H1 (cell line): Measurements from ENCODE around the gene VN1R2. TPM values are rescaled to one million over a fixed set of nuclear protein-coding genes. Genes with fewer than 3 reads are reported as not detected.
"Not testable (repeated sequence)": the region's sequence is repeated elsewhere in the genome, so short reads cannot be mapped to it uniquely, and the experiment has no call there.

ENCODE experiments used
- CTCF ChIA-PET: fragments of 300-600 bp; sonication (Branson Sonifier 250); formaldehyde crosslinking; loops from one replicate; lab custom pipeline; 2021; ENCODE audit not compliant: partially characterized antibody; lab: Charles Lee
- POLR2A ChIA-PET: fragments of 300-600 bp; sonication (Branson Sonifier 250); formaldehyde crosslinking; loops from one replicate; lab custom pipeline; 2021; ENCODE audit warnings: inconsistent platforms; ENCODE audit not compliant: partially characterized antibody; lab: Charles Lee
- DNase-seq, 2 experiments: peaks; one replicate each; pipeline versions ENCODE4 v3.0.0 to v3.0.0-alpha.2; 2010 to 2022; ENCODE audit warnings: low spot score in 2 of 2, low read depth in 1 of 2, mixed read lengths in 1 of 2
- FAIRE-seq: peaks from 2 replicates; lab custom pipeline; 2011; peaks lifted over from hg19 to GRCh38; lab: Jason Lieb, UNC
- H2AFZ ChIP-seq: 2 replicates; pipeline ENCODE4 v1.8.1; 2012; ENCODE audit warnings: low read length, inconsistent platforms
- H2AK5ac ChIP-seq: 2 replicates; pipeline ENCODE4 v1.6.1; 2013; ENCODE audit warnings: low read depth, low read length
- H2BK120ac ChIP-seq: replicated peaks from 2 replicates; pipeline ENCODE3; 2013; ENCODE audit warnings: low read depth, low read length, inconsistent platforms
- H2BK12ac ChIP-seq: 2 replicates; pipeline ENCODE4 v1.6.1; 2013; ENCODE audit warnings: low read depth, low read length
- H2BK15ac ChIP-seq: 2 replicates; pipeline ENCODE4 v1.6.1; 2013; ENCODE audit warnings: low read length
- H2BK20ac ChIP-seq: 2 replicates; pipeline ENCODE4 v1.6.1; 2013; ENCODE audit warnings: low read length
- H2BK5ac ChIP-seq: 2 replicates; pipeline ENCODE4 v1.6.1; 2013; ENCODE audit warnings: low read depth, low read length
- H3K14ac ChIP-seq: 2 replicates; pipeline ENCODE4 v1.6.1; 2013; ENCODE audit warnings: inconsistent platforms; ENCODE audit not compliant: insufficient read length
- H3K18ac ChIP-seq: 2 replicates; pipeline ENCODE4 v1.6.1; 2013; ENCODE audit warnings: low read length; ENCODE audit errors: extremely low read depth
- H3K23ac ChIP-seq: 2 replicates; pipeline ENCODE4 v1.6.1; 2013; ENCODE audit warnings: inconsistent platforms; ENCODE audit not compliant: insufficient read length
- H3K23me2 ChIP-seq: 2 replicates; pipeline ENCODE4 v1.6.1; 2013; ENCODE audit warnings: low read depth, low read length
- H3K27ac ChIP-seq: 2 replicates; pipeline ENCODE4 v1.6.1; 2011; ENCODE audit warnings: low read depth, low read length, inconsistent platforms
- H3K27me3 ChIP-seq, 4 experiments: replicated peaks in 1 of 4; 1 replicate in 1 of 4; 2 replicates in 3 of 4; pipeline versions ENCODE4 v1.6.1 to v1.8.1; 2011 to 2013; ENCODE audit warnings: low read length in 3 of 4, mild to moderate bottlenecking in 3 of 4, inconsistent platforms in 2 of 4, mixed read lengths in 2 of 4, moderate library complexity in 1 of 4; ENCODE audit not compliant: control insufficient read depth in 3 of 4, insufficient read depth in 3 of 4; ENCODE audit errors: extremely low read depth in 1 of 4
- H3K36me3 ChIP-seq, 4 experiments: 2 replicates each; pipeline versions ENCODE4 v1.6.1 to v1.8.1; 2011 to 2013; ENCODE audit warnings: mild to moderate bottlenecking in 4 of 4, low read length in 3 of 4, moderate library complexity in 2 of 4, control low read depth in 1 of 4, inconsistent platforms in 1 of 4; ENCODE audit not compliant: insufficient read depth in 4 of 4, control insufficient read depth in 2 of 4
- H3K4ac ChIP-seq: replicated peaks from 2 replicates; pipeline ENCODE3; 2013; ENCODE audit warnings: low read length, low read depth, mixed read lengths, inconsistent platforms; ENCODE audit not compliant: insufficient read length
- H3K4me1 ChIP-seq, 4 experiments: replicated peaks in 1 of 4; 1 replicate in 1 of 4; 2 replicates in 3 of 4; pipeline versions ENCODE4 v1.6.1 to v1.8.1; 2011 to 2013; ENCODE audit warnings: low read length in 3 of 4, inconsistent platforms in 2 of 4, mixed read lengths in 1 of 4; ENCODE audit not compliant: insufficient read depth in 4 of 4, control insufficient read depth in 3 of 4
- H3K4me2 ChIP-seq, 2 experiments: 2 replicates each; pipeline versions ENCODE4 v1.6.1 to v1.8.1; 2011 to 2013; ENCODE audit warnings: low read depth in 2 of 2, low read length in 2 of 2, control low read depth in 1 of 2, inconsistent platforms in 1 of 2, mild to moderate bottlenecking in 1 of 2; ENCODE audit not compliant: insufficient read depth in 1 of 2
- H3K4me3 ChIP-seq, 4 experiments: fragments of 200-600, 300-600 bp in 1 of 4; sonication (generic), shearing (Covaris generic), sonication (Bioruptor Twin) in 1 of 4; 2 replicates each; pipeline versions ENCODE4 v1.5.1 to v1.8.1; 2011 to 2016; ENCODE audit warnings: low read length in 4 of 4, low read depth in 3 of 4, control low read depth in 2 of 4, inconsistent platforms in 2 of 4, mild to moderate bottlenecking in 2 of 4, mixed read lengths in 1 of 4, moderate library complexity in 1 of 4; ENCODE audit not compliant: insufficient read depth in 2 of 4; ENCODE audit errors: extremely low read depth in 1 of 4
- H3K56ac ChIP-seq: replicated peaks from 2 replicates; pipeline ENCODE3; 2013; ENCODE audit warnings: low read depth, mild to moderate bottlenecking, mixed read lengths, low read length, inconsistent platforms; ENCODE audit not compliant: insufficient read length
- H3K79me1 ChIP-seq: 2 replicates; pipeline ENCODE4 v1.6.1; 2013; ENCODE audit warnings: low read depth, low read length, control low read depth
- H3K79me2 ChIP-seq, 2 experiments: 2 replicates each; pipeline versions ENCODE4 v1.6.1 to v1.8.1; 2012 to 2013; ENCODE audit warnings: low read length in 2 of 2, mild to moderate bottlenecking in 2 of 2, inconsistent platforms in 1 of 2; ENCODE audit not compliant: insufficient read depth in 2 of 2, control insufficient read depth in 1 of 2
- H3K9ac ChIP-seq, 4 experiments: replicated peaks in 1 of 4; 1 replicate in 1 of 4; 2 replicates in 3 of 4; pipeline versions ENCODE4 v1.6.1 to v1.8.1; 2011 to 2013; ENCODE audit warnings: low read depth in 3 of 4, low read length in 3 of 4, control low read depth in 2 of 4, mild to moderate bottlenecking in 2 of 4, moderate library complexity in 2 of 4, inconsistent platforms in 1 of 4; ENCODE audit errors: extremely low read depth in 1 of 4
- H3K9me3 ChIP-seq, 2 experiments: 2 replicates each; pipeline versions ENCODE4 v1.6.1 to v1.8.1; 2012 to 2013; ENCODE audit warnings: mild to moderate bottlenecking in 2 of 2, moderate library complexity in 2 of 2, control low read depth in 1 of 2, inconsistent platforms in 1 of 2, low read depth in 1 of 2, low read length in 1 of 2, mixed read lengths in 1 of 2; ENCODE audit not compliant: insufficient read depth in 2 of 2
- H4K20me1 ChIP-seq, 2 experiments: replicated peaks in 1 of 2; 2 replicates each; pipeline versions ENCODE3 to v1.8.1; 2011 to 2013; ENCODE audit warnings: inconsistent platforms in 2 of 2, low read length in 2 of 2, mild to moderate bottlenecking in 1 of 2; ENCODE audit not compliant: insufficient read depth in 2 of 2, control insufficient read depth in 1 of 2
- H4K5ac ChIP-seq: 2 replicates; pipeline ENCODE4 v1.6.1; 2013; ENCODE audit warnings: low read length, low read depth, mixed read lengths, inconsistent platforms; ENCODE audit not compliant: insufficient read length
- H4K8ac ChIP-seq: 2 replicates; pipeline ENCODE4 v1.8.0; 2013; ENCODE audit warnings: mild to moderate bottlenecking, moderate library complexity, low read length, inconsistent platforms; ENCODE audit not compliant: insufficient read depth; ENCODE audit errors: extremely low read depth
- H4K91ac ChIP-seq: replicated peaks from 2 replicates; pipeline ENCODE3; 2013; ENCODE audit warnings: low read length, mixed read lengths, inconsistent platforms; ENCODE audit not compliant: insufficient read length
- RAD21 ChIP-seq, 2 experiments: IDR thresholded peaks in 1 of 2; conservative IDR thresholded peaks in 1 of 2; 2 replicates each; pipeline ENCODE4 v1.6.1; 2011; ENCODE audit warnings: low read depth in 2 of 2, low read length in 2 of 2, improper control_type of control experiment in 1 of 2, inconsistent platforms in 1 of 2, mild to moderate bottlenecking in 1 of 2, moderate library complexity in 1 of 2
- WGBS, 2 experiments: shearing (Covaris generic) in 1 of 2; methylation state at CpG; one replicate each; pipeline versions ENCODE4 v1.1.6 to v1.1.7; 2013 to 2015; ENCODE audit warnings: low lambda C conversion rate in 2 of 2, mixed read lengths in 2 of 2, inconsistent platforms in 1 of 2, low coverage in 1 of 2, missing lambda C conversion rate in 1 of 2; ENCODE audit not compliant: insufficient replicate concordance in 2 of 2, insufficient coverage in 1 of 2, insufficient read length in 1 of 2; ENCODE audit errors: extremely low coverage in 1 of 2, missing lambda C conversion rate in 1 of 2; 5-methylcytosine and 5-hydroxymethylcytosine counted together
- long read RNA-seq, 2 experiments: library from RNA in 1 of 2; library from capped mRNA in 1 of 2; stranded (forward); transcript quantifications; one replicate each; pipeline ENCODE4 v2.0.0, GENCODE V29; 2021; ENCODE audit warnings: inconsistent platforms in 1 of 2
- polyA minus RNA-seq, 3 experiments: library from RNA; depleted of rRNA, polyadenylated mRNA; stranded (reverse); fragments of >200 nt; gene quantifications; 1 replicate in 2 of 3; 2 replicates in 1 of 3; pipeline ENCODE4 v1.2.3, GENCODE V29; 2011
- polyA plus RNA-seq, 7 experiments: library from polyadenylated mRNA; depleted of rRNA in 3 of 7; stranded (reverse) in 5 of 7; unstranded in 2 of 7; fragments of >200 nt in 5 of 7; fragments of 200-250 nt in 2 of 7; gene quantifications; 1 replicate in 5 of 7; 2 replicates in 1 of 7; 4 replicates in 1 of 7; pipeline versions ENCODE4 v1.2.1 to v1.2.3, GENCODE V29; 2011 to 2013; ENCODE audit warnings: missing spikeins in 2 of 7, mixed read lengths in 2 of 7
- total RNA-seq: library from RNA; stranded (reverse); fragmentation: NEBNext Ultra II Directional; extraction: Animal tissue kit (Norgen Biotek cat#: 25700); gene quantifications from 2 replicates; pipeline ENCODE4 v1.2.1, GENCODE V29; 2021
- TF ChIP-seq, protein P1 (sequence below), 3 experiments: IDR thresholded peaks; 1 replicate in 2 of 3; 2 replicates in 1 of 3; pipeline versions ENCODE4 v1.5.1 to v1.6.1; 2011; ENCODE audit warnings: low read length in 3 of 3, mild to moderate bottlenecking in 3 of 3, inconsistent platforms in 2 of 3, low read depth in 1 of 3, moderate library complexity in 1 of 3; ENCODE audit not compliant: insufficient read depth in 1 of 3; ENCODE audit errors: control extremely low read depth in 1 of 3

Gene VN1R2, protein sequence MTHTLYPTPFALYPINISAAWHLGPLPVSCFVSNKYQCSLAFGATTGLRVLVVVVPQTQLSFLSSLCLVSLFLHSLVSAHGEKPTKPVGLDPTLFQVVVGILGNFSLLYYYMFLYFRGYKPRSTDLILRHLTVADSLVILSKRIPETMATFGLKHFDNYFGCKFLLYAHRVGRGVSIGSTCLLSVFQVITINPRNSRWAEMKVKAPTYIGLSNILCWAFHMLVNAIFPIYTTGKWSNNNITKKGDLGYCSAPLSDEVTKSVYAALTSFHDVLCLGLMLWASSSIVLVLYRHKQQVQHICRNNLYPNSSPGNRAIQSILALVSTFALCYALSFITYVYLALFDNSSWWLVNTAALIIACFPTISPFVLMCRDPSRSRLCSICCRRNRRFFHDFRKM
- total RNA-seq (not detected in 2 replicates), polyA plus RNA-seq (2011; rRNA removed) (0.06 TPM in 1 of 2 replicates, not detected in the other), polyA minus RNA-seq (2011; rRNA and poly(A)+ RNA removed) (0.51 TPM in 1 of 2 replicates, not detected in the other)
- not detected for polyA plus RNA-seq (2011; cell fraction: cytosol; rRNA removed)
- polyA plus RNA-seq (2011; cell fraction: nucleus; rRNA removed), result not detected
- not detected in 4 replicates for polyA plus RNA-seq (2012, experiment 1 of 2)
- not detected for polyA plus RNA-seq (2012, experiment 2 of 2)
- not detected for polyA plus RNA-seq (2013, experiment 1 of 2)
- polyA plus RNA-seq (2013, experiment 2 of 2), result not detected
- polyA minus RNA-seq (2011; cell fraction: cytosol; rRNA and poly(A)+ RNA removed), result not detected
- 1.3 TPM for polyA minus RNA-seq (2011; cell fraction: nucleus; rRNA and poly(A)+ RNA removed)
- long read RNA-seq, experiment 1, result 0 reads
- long read RNA-seq, experiment 2, result 0 reads

DNA sequence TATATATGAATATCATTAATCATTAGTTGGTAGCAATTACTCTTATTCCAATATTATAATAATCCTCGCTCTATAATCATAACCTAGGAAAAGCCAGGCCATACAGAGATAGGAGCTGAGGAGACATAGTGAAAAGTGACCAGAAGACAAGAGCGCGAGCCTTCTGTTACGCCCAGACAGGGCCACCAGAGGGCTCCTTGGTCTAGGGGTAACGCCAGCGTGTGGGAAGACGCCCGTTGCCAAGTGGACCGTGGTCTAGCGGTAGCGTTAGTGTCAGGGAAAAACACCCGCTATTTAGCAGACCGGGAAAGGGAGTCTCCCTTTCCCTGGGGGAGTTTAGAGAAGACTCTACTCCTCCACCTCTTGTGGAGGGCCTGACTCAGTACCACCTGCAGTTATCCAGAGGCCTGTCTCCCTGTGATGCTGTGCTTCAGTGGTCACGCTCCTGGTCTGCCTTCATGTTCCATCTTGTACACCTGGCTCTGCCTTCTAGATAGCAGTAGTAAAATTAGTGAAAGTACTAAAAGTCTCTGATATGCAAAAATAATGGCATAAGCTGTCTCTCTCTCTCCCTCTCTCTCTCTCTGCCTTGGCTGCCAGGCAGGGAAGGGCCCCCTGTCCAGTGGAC, at the start of gene VN1R2:
Gene VN1R2 (plus strand): TSS at position 578 of the 628 bp plus-strand sequence. CDS start 84 bp downstream, outside the sequence.
- peaks cover 14 to 17% of the 10 kb centered on the region in 2 experiments for H3K9me3 ChIP-seq
- H3K4me3 ChIP-seq, H4K8ac ChIP-seq, H2BK12ac ChIP-seq, H4K20me1 ChIP-seq, H3K27me3 ChIP-seq, FAIRE-seq, H3K36me3 ChIP-seq, H2AK5ac ChIP-seq, H4K5ac ChIP-seq, H3K56ac ChIP-seq, H3K14ac ChIP-seq, H3K79me2 ChIP-seq, H2BK5ac ChIP-seq, H3K27ac ChIP-seq, H2BK15ac ChIP-seq, H3K4ac ChIP-seq, H2BK120ac ChIP-seq, H2BK20ac ChIP-seq, H2AFZ ChIP-seq, H3K4me1 ChIP-seq, H3K4me2 ChIP-seq, H3K9ac ChIP-seq, H3K23me2 ChIP-seq, H3K18ac ChIP-seq, H3K23ac ChIP-seq, H4K91ac ChIP-seq, H3K79me1 ChIP-seq: not testable (repeated sequence)
- peak in 1 of 2 experiments; percentile 58 for DNase-seq
- POLR2A ChIA-PET, result interaction anchor here (0.8 kb wide), 1 partner anchor 21 kb away, joined by 4 read pairs; no protein-coding TSS in a partner anchor
- TF ChIP-seq RAD21 (IDR thresholded peaks at IDR 0.05 in 1 of 2, conservative IDR thresholded peaks at IDR 0.05 in 1 of 2; ENCODE audit: low read depth in 2 of 2, low read length in 2 of 2), result peak; percentile 57 to 63
- TF ChIP-seq, protein P1, sequence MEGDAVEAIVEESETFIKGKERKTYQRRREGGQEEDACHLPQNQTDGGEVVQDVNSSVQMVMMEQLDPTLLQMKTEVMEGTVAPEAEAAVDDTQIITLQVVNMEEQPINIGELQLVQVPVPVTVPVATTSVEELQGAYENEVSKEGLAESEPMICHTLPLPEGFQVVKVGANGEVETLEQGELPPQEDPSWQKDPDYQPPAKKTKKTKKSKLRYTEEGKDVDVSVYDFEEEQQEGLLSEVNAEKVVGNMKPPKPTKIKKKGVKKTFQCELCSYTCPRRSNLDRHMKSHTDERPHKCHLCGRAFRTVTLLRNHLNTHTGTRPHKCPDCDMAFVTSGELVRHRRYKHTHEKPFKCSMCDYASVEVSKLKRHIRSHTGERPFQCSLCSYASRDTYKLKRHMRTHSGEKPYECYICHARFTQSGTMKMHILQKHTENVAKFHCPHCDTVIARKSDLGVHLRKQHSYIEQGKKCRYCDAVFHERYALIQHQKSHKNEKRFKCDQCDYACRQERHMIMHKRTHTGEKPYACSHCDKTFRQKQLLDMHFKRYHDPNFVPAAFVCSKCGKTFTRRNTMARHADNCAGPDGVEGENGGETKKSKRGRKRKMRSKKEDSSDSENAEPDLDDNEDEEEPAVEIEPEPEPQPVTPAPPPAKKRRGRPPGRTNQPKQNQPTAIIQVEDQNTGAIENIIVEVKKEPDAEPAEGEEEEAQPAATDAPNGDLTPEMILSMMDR (IDR thresholded peaks at IDR 0.05; ENCODE audit: control extremely low read depth in 1 of 3, insufficient read depth in 1 of 3, low read depth in 1 of 3, low read length in 3 of 3), result peak; percentile 52 to 61 (median 59)
- WGBS, 2 experiments, result 83% methylated on average over 14 of the region's 14 CpGs; no CpG with 5 or more reads in 1 of the 2 experiments
- CTCF ChIA-PET, result interaction anchor here (0.7 to 1.4 kb wide), 4 partner anchors 51 to 217 kb away, joined by 3 to 5 read pairs (median 3); no protein-coding TSS in a partner anchor
